Measurements from ENCODE around the gene CKS2. TPM values are rescaled to one million over a fixed set of nuclear protein-coding genes. Genes with fewer than 3 reads are reported as not detected.
"Not testable (repeated sequence)": the region's sequence is repeated elsewhere in the genome, so short reads cannot be mapped to it uniquely, and the experiment has no call there.

Gene CKS2
- total and polyA plus RNA-seq, 4 experiments from 2014 or later, result 6.5 to 35.4 (median 16.4) TPM

- POLR2A ChIA-PET (ENCODE audit: partially characterized antibody), result no interaction called here
- DNase-seq, result no peak
- no peaks in the 10 kb centered on the region for H3K27me3 ChIP-seq (ENCODE audit: insufficient read depth, low read length)
- H3K27ac Mint-ChIP-seq, result peak overlapping the region in 1 of 7 donors; percentile 27
- no peaks in the 10 kb centered on the region for H3K9me3 Mint-ChIP-seq
- CTCF ChIA-PET (ENCODE audit: partially characterized antibody), result no interaction called here
- H3K4me1 Mint-ChIP-seq, result peaks cover 4 to 12% (median 9%) of the 10 kb centered on the region in 4 donors
- H3K27me3 Mint-ChIP-seq, result no peaks in the 10 kb centered on the region
- peaks cover 78% of the 10 kb centered on the region for H3K36me3 ChIP-seq (ENCODE audit: insufficient read depth, low read length)
- no peaks in the 10 kb centered on the region for H3K4me1 ChIP-seq (ENCODE audit: insufficient read depth, low read length)
- H3K4me3 ChIP-seq (ENCODE audit: low read length in 2 of 2), result no peak overlapping the region
- no peak overlapping the region for H3K27ac ChIP-seq (ENCODE audit: low read depth, low read length)
- intact Hi-C loops (cut with micrococcal nuclease), result no loop called here
- no peak overlapping the region for H3K4me3 Mint-ChIP-seq
- H3K9me3 ChIP-seq (ENCODE audit: control insufficient read depth in 1 of 2, low read length in 2 of 2), result no peaks in the 10 kb centered on the region
- H3K36me3 Mint-ChIP-seq, result peaks cover 46 to 77% of the 10 kb centered on the region in 2 donors
Observed at GRCh38 chr9:89330513-89330912, 19.5 kb downstream of the CKS2 start.

- H3K36me3 ChIP-seq (ENCODE audit: insufficient read depth, low read length), result peaks cover 63% of the 10 kb centered on the region
- Mint-ChIP-seq H3K27ac (peak overlapping the region in 2 of 7 donors; percentile 12 to 73), H3K4me3 (no peak overlapping the region), H3K27me3 (no peaks in the 10 kb centered on the region), H3K4me1 (peaks cover 21 to 36% (median 29%) of the 10 kb centered on the region in 4 donors), H3K9me3 (peaks cover 0 to 2% (median 0%) of the 10 kb centered on the region in 8 donors), H3K36me3 (peaks cover 79 to 87% of the 10 kb centered on the region in 2 donors)
- intact Hi-C loops (cut with micrococcal nuclease), result no loop called here
- no peak for DNase-seq
- CTCF ChIA-PET (ENCODE audit: partially characterized antibody), result interaction anchor here (0.6 to 1.3 kb wide), 2 partner anchors 209 to 237 kb away, joined by 3 read pairs; no protein-coding TSS in a partner anchor
- POLR2A ChIA-PET (ENCODE audit: partially characterized antibody), result no interaction called here
- H3K9me3 ChIP-seq (ENCODE audit: control insufficient read depth in 1 of 2, low read length in 2 of 2), result no peaks in the 10 kb centered on the region
- no peak overlapping the region for H3K4me3 ChIP-seq (ENCODE audit: low read length in 2 of 2)
- no peaks in the 10 kb centered on the region for H3K4me1 ChIP-seq (ENCODE audit: insufficient read depth, low read length)
- H3K27ac ChIP-seq (ENCODE audit: low read depth, low read length), result no peak overlapping the region
- H3K27me3 ChIP-seq (ENCODE audit: insufficient read depth, low read length), result no peaks in the 10 kb centered on the region
Observed at GRCh38 chr9:89339807-89340206, 28.8 kb downstream of the CKS2 start.

DNA sequence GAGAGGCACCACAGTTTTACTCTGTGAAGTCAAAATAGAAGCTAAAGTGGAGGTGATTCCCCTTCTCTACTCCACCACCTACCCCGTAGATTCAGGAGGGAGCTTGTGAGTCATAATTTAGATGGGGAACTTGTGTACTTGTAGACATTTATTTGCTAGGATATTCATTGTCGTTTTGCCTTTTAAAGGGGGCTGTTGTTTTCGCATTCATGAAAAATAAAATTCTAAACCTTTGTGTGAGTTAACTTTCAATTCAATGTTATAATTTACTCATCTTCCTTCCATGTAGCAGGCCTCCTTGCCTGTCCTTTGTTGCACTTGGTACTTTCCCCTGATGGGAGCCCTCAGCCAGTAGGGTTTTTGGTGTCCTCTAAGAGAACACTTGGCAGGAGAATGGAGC lies 29.3 kb downstream of the CKS2 start:
- CTCF ChIA-PET (ENCODE audit: partially characterized antibody), result interaction anchor here (0.6 to 1.3 kb wide), 2 partner anchors 209 to 236 kb away, joined by 3 read pairs; no protein-coding TSS in a partner anchor
- H3K36me3 ChIP-seq (ENCODE audit: insufficient read depth, low read length), result peaks cover 68% of the 10 kb centered on the region
- Mint-ChIP-seq H3K4me3 (no peak overlapping the region), H3K27me3 (no peaks in the 10 kb centered on the region), H3K36me3 (peaks cover 83 to 87% of the 10 kb centered on the region in 2 donors), H3K9me3 (peaks cover 0 to 2% (median 0%) of the 10 kb centered on the region in 8 donors), H3K27ac (peak overlapping the region in 6 of 7 donors; percentile 19 to 91 (median 78)), H3K4me1 (peaks cover 23 to 40% (median 29%) of the 10 kb centered on the region in 4 donors)
- intact Hi-C loops (cut with micrococcal nuclease), result no loop called here
- H3K4me1 ChIP-seq (ENCODE audit: insufficient read depth, low read length), result no peaks in the 10 kb centered on the region
- no peak overlapping the region for H3K27ac ChIP-seq (ENCODE audit: low read depth, low read length)
- H3K27me3 ChIP-seq (ENCODE audit: insufficient read depth, low read length), result no peaks in the 10 kb centered on the region
- no peaks in the 10 kb centered on the region for H3K9me3 ChIP-seq (ENCODE audit: control insufficient read depth in 1 of 2, low read length in 2 of 2)
- no peak overlapping the region for H3K4me3 ChIP-seq (ENCODE audit: low read length in 2 of 2)
- no peak for DNase-seq
- POLR2A ChIA-PET (ENCODE audit: partially characterized antibody), result no interaction called here

GRCh38 chr9:89342213-89342612 lies 31.2 kb downstream of the CKS2 start:
- Mint-ChIP-seq H3K4me1 (peaks cover 23 to 46% (median 29%) of the 10 kb centered on the region in 4 donors), H3K27ac (peak overlapping the region in 1 of 7 donors; percentile 2)
- CTCF ChIA-PET (ENCODE audit: partially characterized antibody), result interaction anchor here (2.0 kb wide), 1 partner anchor 24 kb away, joined by 4 read pairs; the partner anchor contains the start of gene SECISBP2

DNA sequence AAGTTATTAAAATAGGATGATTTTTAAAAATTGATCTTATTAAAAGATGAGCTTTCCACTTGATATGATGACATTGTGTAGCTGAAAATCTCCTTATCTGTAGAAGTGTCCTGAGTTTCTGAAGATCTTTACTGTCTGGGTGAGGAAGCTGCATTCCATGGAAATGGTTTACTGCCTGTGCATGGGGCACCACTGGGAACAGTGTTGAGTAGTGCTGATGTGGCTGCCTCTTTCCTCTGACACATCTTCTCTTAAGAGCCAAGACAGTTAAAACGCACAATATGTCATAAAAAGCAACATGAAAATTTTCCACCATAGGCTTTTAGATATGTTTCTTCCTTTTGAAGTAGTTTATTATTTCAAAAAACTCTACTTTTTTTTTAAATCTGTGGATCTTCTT lies 32.0 kb downstream of the CKS2 start:
- Mint-ChIP-seq H3K27ac (peak overlapping the region in 1 of 7 donors; percentile 50), H3K4me1 (peaks cover 21 to 40% (median 28%) of the 10 kb centered on the region in 4 donors), H3K4me3 (no peak overlapping the region), H3K36me3 (peaks cover 88 to 93% of the 10 kb centered on the region in 2 donors), H3K27me3 (no peaks in the 10 kb centered on the region), H3K9me3 (peaks cover 0 to 2% (median 0%) of the 10 kb centered on the region in 8 donors)
- Histone ChIP-seq H3K27ac (ENCODE audit: low read depth, low read length) (no peak overlapping the region), H3K9me3 (ENCODE audit: control insufficient read depth in 1 of 2, low read length in 2 of 2) (no peaks in the 10 kb centered on the region), H3K27me3 (ENCODE audit: insufficient read depth, low read length) (no peaks in the 10 kb centered on the region), H3K4me3 (ENCODE audit: low read length in 2 of 2) (no peak overlapping the region), H3K4me1 (ENCODE audit: insufficient read depth, low read length) (no peaks in the 10 kb centered on the region), H3K36me3 (ENCODE audit: insufficient read depth, low read length) (peaks cover 75% of the 10 kb centered on the region)
- intact Hi-C loops (cut with micrococcal nuclease), result no loop called here
- no peak for DNase-seq
- POLR2A ChIA-PET (ENCODE audit: partially characterized antibody), result no interaction called here
- CTCF ChIA-PET (ENCODE audit: partially characterized antibody), result interaction anchor here (2.0 kb wide), 1 partner anchor 24 kb away, joined by 4 read pairs; the partner anchor contains the start of gene SECISBP2

More at GRCh38 chr9:89342213-89342612, 31.2 kb downstream of the CKS2 start:
- intact Hi-C loops (cut with micrococcal nuclease), result no loop called here
- H3K9me3 ChIP-seq (ENCODE audit: control insufficient read depth in 1 of 2, low read length in 2 of 2), result no peaks in the 10 kb centered on the region
- peaks cover 94 to 96% of the 10 kb centered on the region in 2 donors for H3K36me3 Mint-ChIP-seq
- peaks cover 76% of the 10 kb centered on the region for H3K36me3 ChIP-seq (ENCODE audit: insufficient read depth, low read length)
- no peak overlapping the region for H3K27ac ChIP-seq (ENCODE audit: low read depth, low read length)
- no peak overlapping the region for H3K4me3 ChIP-seq (ENCODE audit: low read length in 2 of 2)
- DNase-seq, result no peak
- H3K9me3 Mint-ChIP-seq, result peaks cover 0 to 2% (median 0%) of the 10 kb centered on the region in 8 donors
- no peaks in the 10 kb centered on the region for H3K27me3 ChIP-seq (ENCODE audit: insufficient read depth, low read length)
- H3K27me3 Mint-ChIP-seq, result no peaks in the 10 kb centered on the region
- H3K4me1 ChIP-seq (ENCODE audit: insufficient read depth, low read length), result no peaks in the 10 kb centered on the region
- H3K4me3 Mint-ChIP-seq, result no peak overlapping the region
- POLR2A ChIA-PET (ENCODE audit: partially characterized antibody), result no interaction called here

DNA sequence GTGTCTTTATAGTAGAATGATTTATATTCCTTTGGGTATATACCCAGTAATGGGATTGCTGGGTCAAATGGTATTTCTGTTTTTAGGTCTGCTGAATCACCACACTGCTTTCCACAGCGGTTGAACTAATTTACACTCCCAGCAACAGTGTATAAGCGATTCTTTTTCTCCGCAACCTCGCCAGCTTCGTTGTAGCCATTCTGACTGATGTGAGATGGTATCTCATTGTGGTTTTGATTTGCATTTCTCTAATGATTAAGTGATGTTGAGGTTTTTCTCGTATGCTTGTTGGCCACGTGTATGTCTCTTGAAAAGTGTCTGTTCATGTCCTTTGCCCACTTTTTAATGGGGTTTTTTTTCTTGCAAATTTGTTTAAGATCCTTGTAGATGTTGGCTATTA lies 32.8 kb downstream of the CKS2 start:
- H3K4me3 ChIP-seq (ENCODE audit: low read length in 2 of 2); H3K9me3 Mint-ChIP-seq; H3K27me3 Mint-ChIP-seq; POLR2A ChIA-PET (ENCODE audit: partially characterized antibody); CTCF ChIA-PET (ENCODE audit: partially characterized antibody); H3K4me1 ChIP-seq (ENCODE audit: insufficient read depth, low read length); H3K27ac ChIP-seq (ENCODE audit: low read depth, low read length); H3K27me3 ChIP-seq (ENCODE audit: insufficient read depth, low read length); intact Hi-C loops (cut with micrococcal nuclease); H3K9me3 ChIP-seq (ENCODE audit: control insufficient read depth in 1 of 2, low read length in 2 of 2): not testable (repeated sequence)
- DNase-seq, result peak in 1 of 5 donors; percentile 20
- Mint-ChIP-seq H3K36me3 (peaks cover 87 to 93% of the 10 kb centered on the region in 2 donors), H3K27ac (peak overlapping the region in 5 of 7 donors; percentile 20 to 72 (median 33)), H3K4me1 (peaks cover 18 to 39% (median 24%) of the 10 kb centered on the region in 4 donors), H3K4me3 (peak overlapping the region in 1 of 8 donors; percentile 26)
- peaks cover 78% of the 10 kb centered on the region for H3K36me3 ChIP-seq (ENCODE audit: insufficient read depth, low read length)

DNA sequence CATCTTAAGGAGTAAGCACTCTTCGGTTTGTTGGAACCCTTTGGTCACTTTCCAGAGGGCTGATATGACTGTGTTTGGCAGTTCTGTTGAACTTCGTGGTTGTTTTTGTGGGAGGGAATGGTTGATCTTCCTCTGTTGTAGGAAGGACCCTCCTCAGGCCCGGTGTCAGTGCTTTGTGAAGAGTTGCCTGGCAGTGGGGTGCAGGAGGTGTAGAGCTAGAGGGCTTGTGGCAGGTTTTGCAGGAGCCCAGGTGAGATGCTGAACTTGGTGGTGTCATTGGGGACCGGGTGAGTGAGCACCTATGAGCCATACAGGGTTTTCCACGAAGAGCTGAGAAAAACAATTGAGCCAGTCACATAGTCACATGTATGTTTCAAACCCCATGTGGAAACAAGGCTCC lies 34.5 kb downstream of the CKS2 start:
- peaks cover 84 to 93% of the 10 kb centered on the region in 2 donors for H3K36me3 Mint-ChIP-seq
- H3K4me3 Mint-ChIP-seq, result no peak overlapping the region
- Histone ChIP-seq H3K36me3 (ENCODE audit: insufficient read depth, low read length) (peaks cover 83% of the 10 kb centered on the region), H3K4me3 (ENCODE audit: low read length in 2 of 2) (no peak overlapping the region), H3K4me1 (ENCODE audit: insufficient read depth, low read length) (no peaks in the 10 kb centered on the region), H3K27me3 (ENCODE audit: insufficient read depth, low read length) (no peaks in the 10 kb centered on the region), H3K27ac (ENCODE audit: low read depth, low read length) (no peak overlapping the region), H3K9me3 (ENCODE audit: control insufficient read depth in 1 of 2, low read length in 2 of 2) (no peaks in the 10 kb centered on the region)
- intact Hi-C loops (cut with micrococcal nuclease), result no loop called here
- H3K27ac Mint-ChIP-seq, result peak overlapping the region in 5 of 7 donors; percentile 22 to 57 (median 39)
- no peaks in the 10 kb centered on the region for H3K27me3 Mint-ChIP-seq
- peaks cover 0 to 2% (median 0%) of the 10 kb centered on the region in 8 donors for H3K9me3 Mint-ChIP-seq
- POLR2A ChIA-PET (ENCODE audit: partially characterized antibody), result interaction anchor here (0.6 kb wide), 1 partner anchor 32 kb away, joined by 3 read pairs; no protein-coding TSS in a partner anchor
- no peak for DNase-seq
- CTCF ChIA-PET (ENCODE audit: partially characterized antibody), result no interaction called here
- H3K4me1 Mint-ChIP-seq, result peaks cover 16 to 34% (median 22%) of the 10 kb centered on the region in 4 donors

All from CD4-positive, alpha-beta memory T cell (primary cell).